NB4 (cell line): ENCODE data around the gene GSTO1.

Experiments used
- MYC ChIP-seq: IDR thresholded peaks from 2 replicates; pipeline ENCODE4 v1.6.1; 2011; ENCODE audit warnings: low read depth, low read length
- TF ChIP-seq, protein P1 (sequence below): IDR thresholded peaks from 2 replicates; pipeline ENCODE4 v1.6.1; 2011; ENCODE audit warnings: low read depth, low read length

DNA sequence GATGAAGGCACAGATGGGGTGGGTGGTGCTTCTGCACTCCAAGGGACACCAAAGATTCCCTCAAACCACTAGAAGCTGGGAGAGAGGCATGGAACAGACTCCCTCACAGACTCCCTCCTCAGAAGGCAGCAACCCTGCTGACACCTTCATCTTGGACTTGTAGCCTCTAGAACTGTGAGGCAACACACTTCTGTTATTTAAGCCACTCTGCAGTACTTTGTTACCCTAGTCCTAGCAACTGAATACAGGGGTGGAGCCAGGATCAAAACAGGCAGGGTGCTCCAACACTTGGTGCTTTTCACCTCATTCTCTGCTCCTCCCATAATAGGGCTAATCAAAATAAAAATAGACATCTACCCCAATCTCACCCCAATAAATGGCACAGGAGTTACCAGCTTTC lies 2.3 kb upstream of the GSTO1 start:
- TF ChIP-seq, protein P1, sequence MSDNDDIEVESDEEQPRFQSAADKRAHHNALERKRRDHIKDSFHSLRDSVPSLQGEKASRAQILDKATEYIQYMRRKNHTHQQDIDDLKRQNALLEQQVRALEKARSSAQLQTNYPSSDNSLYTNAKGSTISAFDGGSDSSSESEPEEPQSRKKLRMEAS: no peak
- no peak for TF ChIP-seq MYC
